ENCODE data around the gene DNM1L.

DNA sequence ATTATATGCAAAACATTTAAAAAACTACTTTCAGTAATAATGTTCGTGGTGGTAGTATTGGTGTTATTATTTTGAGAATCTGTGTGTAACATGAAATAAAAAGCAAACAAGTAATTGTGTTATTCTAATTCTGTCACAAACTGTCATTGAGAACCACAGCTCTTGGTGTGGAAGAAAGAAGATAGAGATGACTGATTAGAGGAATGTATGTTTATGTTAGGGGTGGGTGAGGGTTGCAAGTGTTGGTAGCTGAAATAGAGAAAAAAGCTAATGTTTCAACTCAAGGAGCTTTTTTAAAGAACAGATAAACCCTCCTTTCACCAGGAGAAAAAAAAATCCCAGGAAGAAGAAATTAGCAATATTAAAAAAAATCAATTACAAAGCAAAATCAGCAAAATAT is 18.3 kb downstream of the DNM1L start:
- TF ChIP-seq POLR2AphosphoS5 (IDR thresholded peaks at IDR 0.05; ENCODE audit: borderline replicate concordance, low read depth, low read length): no peak
- no peak for TF ChIP-seq EZH2 (IDR thresholded peaks at IDR 0.05)
- TF ChIP-seq FOXP2 (optimal IDR thresholded peaks at IDR 0.05; ENCODE audit: control extremely low read depth, extremely low read length, insufficient read depth): no peak

All from SK-N-MC (cell line).